ENCODE results near the gene TMEM131.

TMEM131 gene

GRCh38 chr2:97812931-97813330 lies 182.8 kb downstream of the TMEM131 start:
- Mint-ChIP-seq H3K27me3 (no peaks in the 10 kb centered on the region), H3K9me3 (no peaks in the 10 kb centered on the region), H3K36me3 (ENCODE audit: low read depth) (peaks cover 49% of the 10 kb centered on the region), H3K4me1 (ENCODE audit: low read depth) (no peaks in the 10 kb centered on the region), H3K27ac (no peak overlapping the region), H3K4me3 (no peak overlapping the region)
- intact Hi-C loops (cut with micrococcal nuclease) = no loop called here

DNA sequence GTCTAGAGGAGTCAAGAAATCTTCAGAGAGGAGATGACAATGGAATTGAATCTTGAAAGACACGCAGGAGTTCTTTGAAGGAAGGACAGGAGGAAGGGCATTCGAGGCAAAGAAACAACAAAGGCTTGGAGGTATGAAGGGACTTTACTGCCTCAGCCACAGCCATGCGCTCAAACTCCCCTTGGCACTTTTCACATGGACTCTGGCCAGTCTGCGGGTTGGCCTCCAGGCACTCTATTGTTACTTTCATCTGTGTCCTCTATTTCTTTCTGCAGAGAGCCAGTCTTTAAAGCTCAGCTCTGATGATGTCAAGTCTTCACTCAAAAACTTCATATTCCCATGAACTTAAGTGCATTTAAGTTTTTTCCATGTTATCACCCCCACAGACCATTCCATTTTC lies 186.9 kb downstream of the TMEM131 start:
- no peak overlapping the region for H3K27ac Mint-ChIP-seq
- H3K36me3 Mint-ChIP-seq (ENCODE audit: low read depth) = peaks cover 56% of the 10 kb centered on the region
- intact Hi-C loops (cut with micrococcal nuclease) = no loop called here
- H3K27me3 Mint-ChIP-seq = no peaks in the 10 kb centered on the region
- H3K9me3 Mint-ChIP-seq = no peaks in the 10 kb centered on the region
- no peak overlapping the region for H3K4me3 Mint-ChIP-seq
- H3K4me1 Mint-ChIP-seq (ENCODE audit: low read depth) = no peaks in the 10 kb centered on the region

- H3K9me3 Mint-ChIP-seq = no peaks in the 10 kb centered on the region
- H3K36me3 Mint-ChIP-seq (ENCODE audit: low read depth) = peaks cover 50% of the 10 kb centered on the region
- intact Hi-C loops (cut with micrococcal nuclease) = loop anchor here (1.0 kb wide), 2 partner anchors 462 to 578 kb away; no protein-coding TSS in a partner anchor
- H3K27ac Mint-ChIP-seq = no peak overlapping the region
- H3K4me1 Mint-ChIP-seq (ENCODE audit: low read depth) = no peaks in the 10 kb centered on the region
- H3K27me3 Mint-ChIP-seq = no peaks in the 10 kb centered on the region
- no peak overlapping the region for H3K4me3 Mint-ChIP-seq
These were observed 188.8 kb downstream of the TMEM131 start for GRCh38 chr2:97806738-97807618.

DNA sequence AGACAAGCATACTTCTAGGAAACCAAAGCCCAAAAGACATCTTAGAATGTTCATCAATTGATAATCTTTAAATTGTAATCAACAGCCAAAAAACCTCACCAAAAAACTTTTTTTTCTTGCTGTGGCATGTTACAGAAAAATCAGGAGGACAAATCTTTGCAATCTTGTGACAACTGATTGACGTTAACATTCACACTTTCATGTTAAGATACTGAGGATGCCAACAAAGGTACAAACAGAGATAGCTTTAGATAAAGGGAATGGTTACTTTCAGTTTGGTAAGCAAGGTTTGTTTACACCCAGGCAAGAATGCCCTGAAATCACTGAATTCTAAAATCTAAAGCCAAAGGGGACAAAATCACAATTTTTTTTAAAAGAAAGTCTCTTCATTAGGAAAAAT lies 190.0 kb downstream of the TMEM131 start:
- intact Hi-C loops (cut with micrococcal nuclease) = loop anchor here (1.0 kb wide), 1 partner anchor 464 kb away; no protein-coding TSS in a partner anchor
- no peaks in the 10 kb centered on the region for H3K9me3 Mint-ChIP-seq
- H3K27ac Mint-ChIP-seq = no peak overlapping the region
- H3K4me3 Mint-ChIP-seq = no peak overlapping the region
- H3K27me3 Mint-ChIP-seq = no peaks in the 10 kb centered on the region
- H3K36me3 Mint-ChIP-seq (ENCODE audit: low read depth) = peaks cover 46% of the 10 kb centered on the region
- H3K4me1 Mint-ChIP-seq (ENCODE audit: low read depth) = no peaks in the 10 kb centered on the region

DNA sequence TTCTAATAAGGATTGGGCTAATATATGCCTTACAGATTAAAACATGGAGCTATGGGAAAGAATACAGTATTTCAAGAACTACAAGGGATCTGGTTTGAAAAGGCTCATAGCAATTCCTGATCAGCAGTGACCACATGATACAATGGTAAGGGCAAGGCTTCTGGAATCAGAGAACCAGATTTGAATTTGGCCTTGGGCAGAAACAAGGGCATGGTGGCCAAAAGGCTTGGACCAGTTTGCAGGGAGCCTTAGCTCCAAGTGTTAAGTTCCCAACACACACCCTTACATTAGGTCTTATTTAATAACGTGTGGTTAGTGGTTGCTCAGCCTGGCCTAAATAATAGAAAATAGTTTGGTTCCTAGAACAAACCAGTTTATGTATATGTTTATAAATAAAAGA lies 194.7 kb downstream of the TMEM131 start:
- H3K4me1 Mint-ChIP-seq (ENCODE audit: low read depth) = no peaks in the 10 kb centered on the region
- H3K4me3 Mint-ChIP-seq = no peak overlapping the region
- intact Hi-C loops (cut with micrococcal nuclease) = no loop called here
- H3K27ac Mint-ChIP-seq = no peak overlapping the region
- peaks cover 72% of the 10 kb centered on the region for H3K36me3 Mint-ChIP-seq (ENCODE audit: low read depth)
- H3K9me3 Mint-ChIP-seq = no peaks in the 10 kb centered on the region
- H3K27me3 Mint-ChIP-seq = no peaks in the 10 kb centered on the region

GRCh38 chr2:97798416-97798815 lies 197.3 kb downstream of the TMEM131 start:
- intact Hi-C loops (cut with micrococcal nuclease) = no loop called here
- Mint-ChIP-seq H3K36me3 (ENCODE audit: low read depth) (peaks cover 68% of the 10 kb centered on the region), H3K27ac (no peak overlapping the region), H3K27me3 (no peaks in the 10 kb centered on the region), H3K4me1 (ENCODE audit: low read depth) (no peaks in the 10 kb centered on the region), H3K9me3 (no peaks in the 10 kb centered on the region), H3K4me3 (no peak overlapping the region)

GRCh38 chr2:97797355-97797754 lies 198.4 kb downstream of the TMEM131 start:
- Mint-ChIP-seq H3K36me3 (ENCODE audit: low read depth) (peaks cover 75% of the 10 kb centered on the region), H3K9me3 (no peaks in the 10 kb centered on the region), H3K27ac (no peak overlapping the region), H3K4me1 (ENCODE audit: low read depth) (no peaks in the 10 kb centered on the region), H3K27me3 (no peaks in the 10 kb centered on the region), H3K4me3 (no peak overlapping the region)
- intact Hi-C loops (cut with micrococcal nuclease) = no loop called here

DNA sequence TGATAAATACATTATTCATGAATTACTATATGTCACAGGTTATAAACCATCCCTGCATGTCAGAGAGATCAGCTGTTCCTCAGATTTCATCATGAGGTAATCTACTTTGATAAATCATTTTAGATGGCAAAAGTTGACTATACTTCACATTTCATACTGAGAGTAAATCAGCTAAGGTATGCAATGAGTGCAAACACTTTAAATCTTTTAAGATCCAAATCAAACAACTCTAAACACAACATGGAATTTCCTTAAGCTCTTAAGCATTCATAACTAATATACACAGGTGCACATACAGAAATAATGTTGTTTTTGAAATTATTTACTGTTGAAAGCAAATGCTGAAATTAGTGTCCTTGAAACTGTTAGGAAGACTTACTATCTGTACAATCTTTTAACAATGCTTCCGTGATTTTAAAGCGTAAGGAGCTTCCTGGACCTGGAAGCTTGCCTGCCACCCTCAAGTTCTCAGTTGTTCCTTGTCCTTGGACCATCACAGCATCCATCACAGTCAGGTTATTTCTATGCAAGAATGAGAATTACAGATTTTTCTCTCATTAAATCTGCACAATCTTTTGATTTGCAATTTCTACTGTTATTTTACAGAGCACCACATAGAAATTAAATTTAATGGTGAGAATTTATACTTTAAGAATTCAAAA lies 199.2 kb downstream of the TMEM131 start:
- Mint-ChIP-seq H3K9me3 (no peaks in the 10 kb centered on the region), H3K4me1 (ENCODE audit: low read depth) (no peaks in the 10 kb centered on the region), H3K27me3 (no peaks in the 10 kb centered on the region), H3K36me3 (ENCODE audit: low read depth) (peaks cover 74% of the 10 kb centered on the region), H3K4me3 (no peak overlapping the region), H3K27ac (no peak overlapping the region)
- intact Hi-C loops (cut with micrococcal nuclease) = no loop called here

GRCh38 chr2:97792416-97792815 lies 203.3 kb downstream of the TMEM131 start:
- H3K27me3 Mint-ChIP-seq = no peaks in the 10 kb centered on the region
- H3K27ac Mint-ChIP-seq = no peak overlapping the region
- H3K36me3 Mint-ChIP-seq (ENCODE audit: low read depth) = peaks cover 77% of the 10 kb centered on the region
- intact Hi-C loops (cut with micrococcal nuclease) = no loop called here
- H3K9me3 Mint-ChIP-seq = no peaks in the 10 kb centered on the region
- H3K4me3 Mint-ChIP-seq = no peak overlapping the region
- no peaks in the 10 kb centered on the region for H3K4me1 Mint-ChIP-seq (ENCODE audit: low read depth)

GRCh38 chr2:97788986-97789644 lies 206.6 kb downstream of the TMEM131 start:
- intact Hi-C loops (cut with micrococcal nuclease) = no loop called here
- no peak overlapping the region for H3K27ac Mint-ChIP-seq
- no peak overlapping the region for H3K4me3 Mint-ChIP-seq
- H3K27me3 Mint-ChIP-seq = no peaks in the 10 kb centered on the region
- H3K36me3 Mint-ChIP-seq (ENCODE audit: low read depth) = peaks cover 80% of the 10 kb centered on the region
- no peaks in the 10 kb centered on the region for H3K4me1 Mint-ChIP-seq (ENCODE audit: low read depth)
- no peaks in the 10 kb centered on the region for H3K9me3 Mint-ChIP-seq

DNA sequence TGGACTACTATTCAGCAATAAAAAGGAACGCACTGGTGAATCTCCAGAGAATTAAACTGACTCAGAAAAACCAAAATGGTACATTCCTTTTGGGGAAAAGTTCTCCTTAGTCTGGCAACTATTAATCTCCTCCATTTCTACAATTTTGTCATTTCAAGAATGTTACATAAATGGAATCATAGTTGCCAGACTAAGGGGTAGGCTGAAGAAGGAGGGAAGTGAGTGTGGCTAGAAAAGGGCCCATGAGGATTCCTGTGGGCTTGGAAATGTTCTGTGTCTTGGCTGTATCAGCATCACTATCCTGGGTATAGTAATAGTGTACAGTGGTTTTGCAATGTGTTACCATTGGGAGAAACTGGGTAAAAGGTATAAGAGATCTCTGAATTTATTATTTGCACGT lies 209.9 kb downstream of the TMEM131 start:
- no peaks in the 10 kb centered on the region for H3K27me3 Mint-ChIP-seq
- no peaks in the 10 kb centered on the region for H3K9me3 Mint-ChIP-seq
- H3K4me1 Mint-ChIP-seq (ENCODE audit: low read depth) = no peaks in the 10 kb centered on the region
- no peak overlapping the region for H3K4me3 Mint-ChIP-seq
- no peak overlapping the region for H3K27ac Mint-ChIP-seq
- intact Hi-C loops (cut with micrococcal nuclease) = no loop called here
- H3K36me3 Mint-ChIP-seq (ENCODE audit: low read depth) = peaks cover 49% of the 10 kb centered on the region

DNA sequence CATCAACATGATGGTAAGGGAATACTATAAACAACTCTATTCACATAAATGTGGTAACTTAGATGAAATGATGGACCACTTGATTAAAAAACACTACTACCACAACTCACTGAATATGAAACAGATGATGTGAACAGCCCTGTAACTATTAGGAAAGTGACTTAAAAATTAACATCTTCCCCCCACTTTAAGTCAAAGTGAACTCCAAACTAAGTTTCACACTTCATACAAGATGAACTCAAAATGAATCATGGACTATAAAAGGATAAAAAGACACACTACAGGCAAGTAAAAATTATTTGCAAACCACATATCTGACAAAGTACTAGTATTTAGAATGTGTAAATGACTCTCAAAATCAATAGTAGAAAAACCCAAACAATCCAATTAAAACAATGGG lies 210.8 kb downstream of the TMEM131 start:
- Mint-ChIP-seq H3K4me1 (ENCODE audit: low read depth) (no peaks in the 10 kb centered on the region), H3K27me3 (no peaks in the 10 kb centered on the region), H3K9me3 (no peaks in the 10 kb centered on the region), H3K36me3 (ENCODE audit: low read depth) (peaks cover 42% of the 10 kb centered on the region), H3K4me3 (no peak overlapping the region), H3K27ac (no peak overlapping the region)
- intact Hi-C loops (cut with micrococcal nuclease) = no loop called here

- H3K27me3 Mint-ChIP-seq = no peaks in the 10 kb centered on the region
- H3K4me3 Mint-ChIP-seq = no peak overlapping the region
- no peaks in the 10 kb centered on the region for H3K9me3 Mint-ChIP-seq
- intact Hi-C loops (cut with micrococcal nuclease) = no loop called here
- peaks cover 22% of the 10 kb centered on the region for H3K36me3 Mint-ChIP-seq (ENCODE audit: low read depth)
- H3K4me1 Mint-ChIP-seq (ENCODE audit: low read depth) = no peaks in the 10 kb centered on the region
- no peak overlapping the region for H3K27ac Mint-ChIP-seq
These were observed 213.8 kb downstream of the TMEM131 start for GRCh38 chr2:97781981-97782380.

DNA sequence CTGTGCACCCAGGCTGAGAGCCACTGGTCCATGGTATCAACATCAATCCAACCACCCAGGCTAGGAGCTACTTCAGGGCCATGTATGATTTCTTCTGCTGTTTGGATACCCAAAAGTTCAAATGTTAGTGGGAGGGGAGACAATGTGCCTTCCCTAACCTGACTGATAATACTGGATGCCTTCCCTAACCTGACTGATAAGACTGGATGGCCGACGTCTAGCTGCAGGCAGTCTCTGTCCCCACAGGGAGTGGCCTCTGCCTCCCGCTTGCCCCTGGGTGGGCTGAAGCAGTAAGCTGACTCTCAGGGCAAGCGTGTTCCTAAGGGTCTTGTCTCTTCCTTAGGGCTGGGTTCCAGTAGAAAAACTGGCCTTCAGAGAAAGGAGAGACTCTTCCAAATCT lies 216.6 kb downstream of the TMEM131 start:
- intact Hi-C loops (cut with micrococcal nuclease) = no loop called here
- Mint-ChIP-seq H3K36me3 (ENCODE audit: low read depth) (peaks cover 37% of the 10 kb centered on the region), H3K4me3 (no peak overlapping the region), H3K27me3 (no peaks in the 10 kb centered on the region), H3K9me3 (no peaks in the 10 kb centered on the region), H3K27ac (no peak overlapping the region), H3K4me1 (ENCODE audit: low read depth) (no peaks in the 10 kb centered on the region)

Data from dendritic cell treated with granulocyte-macrophage colony-stimulating factor and Interleukin-4, amounts not matched to agents 40 ng/mL and 50 ng/mL, for 4 days (primary cell).